Measurements from ENCODE around the gene TANGO2.

- TF ChIP-seq CEBPB (IDR thresholded peaks at IDR 0.05; ENCODE audit: low read depth), result no peak
- no peak for TF ChIP-seq EZH2 (IDR thresholded peaks at IDR 0.05)
- TF ChIP-seq SP1 (IDR thresholded peaks at IDR 0.05; ENCODE audit: low read depth), result no peak
- no peak for TF ChIP-seq CTCF (IDR thresholded peaks at IDR 0.05 in 2 of 3, conservative IDR thresholded peaks at IDR 0.05 in 1 of 3; ENCODE audit: borderline replicate concordance in 1 of 3, insufficient read depth in 1 of 3, low read depth in 2 of 3, low read length in 2 of 3)
- no peak for TF ChIP-seq EZH2phosphoT487 (IDR thresholded peaks at IDR 0.05; ENCODE audit: borderline replicate concordance)
- TF ChIP-seq REST (IDR thresholded peaks at IDR 0.05; ENCODE audit: low read depth), result no peak
- no peak for TF ChIP-seq POLR2AphosphoS5 (IDR thresholded peaks at IDR 0.05; ENCODE audit: low read depth, low read length)
- no peak for TF ChIP-seq ZNF274 (IDR thresholded peaks at IDR 0.05; ENCODE audit: low read depth, low read length)
- TF ChIP-seq SRF (IDR thresholded peaks at IDR 0.05; ENCODE audit: low read depth), result no peak
- TF ChIP-seq FOSL1 (IDR thresholded peaks at IDR 0.05; ENCODE audit: low read depth), result no peak
- no peak for TF ChIP-seq POLR2A (IDR thresholded peaks at IDR 0.05; ENCODE audit: borderline replicate concordance, extremely low read depth, insufficient read depth, insufficient read length)
- no peak for TF ChIP-seq EGR1 (IDR thresholded peaks at IDR 0.05; ENCODE audit: low read depth)
- TF ChIP-seq SIN3A (IDR thresholded peaks at IDR 0.05; ENCODE audit: low read depth), result no peak
Measured at GRCh38 chr22:20022978-20023613, 2.2 kb downstream of the TANGO2 start.

Data from HCT116 (cell line).